Liver (tissue), 9 donors: ENCODE measurements around the gene PCSK1. TPM values are rescaled to one million over a fixed set of nuclear protein-coding genes. Genes with fewer than 3 reads are reported as not detected.

ENCODE experiments used
- DNase-seq: peaks from one replicate; pipeline ENCODE4 v3.0.0-alpha.2; 2017; ENCODE audit warnings: low spot score
- H3K27ac ChIP-seq, 2 donors: one replicate each; pipeline ENCODE4 v1.7.0; 2013; ENCODE audit warnings: inconsistent platforms in 2 of 2, low read length in 2 of 2, control low read depth in 1 of 2, low read depth in 1 of 2, mild to moderate bottlenecking in 1 of 2
- H3K27me3 ChIP-seq, 4 donors: one replicate each; pipeline versions ENCODE4 v1.6.1 to v1.7.0; 2013; ENCODE audit warnings: low read length in 3 of 4, inconsistent platforms in 1 of 4, mild to moderate bottlenecking in 1 of 4, moderate library complexity in 1 of 4; ENCODE audit not compliant: control insufficient read depth in 4 of 4, insufficient read depth in 4 of 4
- H3K36me3 ChIP-seq, 4 donors: one replicate each; pipeline versions ENCODE4 v1.6.1 to v1.7.0; 2013; ENCODE audit warnings: low read length in 3 of 4, mild to moderate bottlenecking in 3 of 4, low read depth in 1 of 4, moderate library complexity in 1 of 4; ENCODE audit not compliant: control insufficient read depth in 4 of 4, insufficient read depth in 3 of 4
- H3K4me1 ChIP-seq, 4 donors: one replicate each; pipeline versions ENCODE4 v1.6.1 to v1.7.0; 2013; ENCODE audit warnings: low read length in 3 of 4, mild to moderate bottlenecking in 3 of 4, moderate library complexity in 1 of 4; ENCODE audit not compliant: control insufficient read depth in 4 of 4, insufficient read depth in 4 of 4
- H3K4me3 ChIP-seq, 3 donors: one replicate each; pipeline versions ENCODE4 v1.6.1 to v1.7.0; 2013; ENCODE audit warnings: low read length in 3 of 3, control low read depth in 1 of 3, low read depth in 1 of 3, mild to moderate bottlenecking in 1 of 3
- H3K9ac ChIP-seq, 2 donors: one replicate each; pipeline ENCODE4 v1.7.0; 2013; ENCODE audit warnings: low read length in 2 of 2, mild to moderate bottlenecking in 2 of 2, moderate library complexity in 2 of 2, control low read depth in 1 of 2, low read depth in 1 of 2
- H3K9me3 ChIP-seq, 4 donors: one replicate each; pipeline versions ENCODE4 v1.6.1 to v1.7.0; 2013; ENCODE audit warnings: low read length in 3 of 4; ENCODE audit not compliant: control insufficient read depth in 4 of 4
- CTCF ChIP-seq: fragments of 150-350 bp; IDR thresholded peaks from 2 replicates; pipeline ENCODE4 v1.5.1; 2017; ENCODE audit warnings: improper control_type of control experiment, low read depth, low read length; ENCODE audit not compliant: missing input control
- EGR1 ChIP-seq, 2 donors: IDR thresholded peaks; 2 replicates each; pipeline ENCODE4 v1.6.1; 2016 to 2018; ENCODE audit warnings: antibody characterized with exemption in 2 of 2, low read depth in 2 of 2
- FOXA1 ChIP-seq: IDR thresholded peaks from 2 replicates; pipeline ENCODE4 v1.6.1; 2016; ENCODE audit warnings: antibody characterized with exemption
- FOXA2 ChIP-seq: IDR thresholded peaks from 2 replicates; pipeline ENCODE4 v1.6.1; 2016; ENCODE audit warnings: antibody characterized with exemption
- HNF4A ChIP-seq, 2 donors: conservative IDR thresholded peaks; 2 replicates each; pipeline ENCODE4 v1.6.1; 2016; ENCODE audit warnings: antibody characterized with exemption in 2 of 2, mild to moderate bottlenecking in 2 of 2
- HNF4G ChIP-seq: IDR thresholded peaks from 2 replicates; pipeline ENCODE4 v1.6.1; 2016; ENCODE audit warnings: antibody characterized with exemption
- MAX ChIP-seq: IDR thresholded peaks from 2 replicates; pipeline ENCODE4 v1.6.1; 2016; ENCODE audit warnings: antibody characterized with exemption
- RAD21 ChIP-seq, 2 donors: IDR thresholded peaks; 2 replicates each; pipeline ENCODE4 v1.6.1; 2016; ENCODE audit warnings: antibody characterized with exemption in 2 of 2, mild to moderate bottlenecking in 2 of 2
- REST ChIP-seq: IDR thresholded peaks from 2 replicates; pipeline ENCODE4 v1.6.1; 2016; ENCODE audit warnings: antibody characterized with exemption, mild to moderate bottlenecking
- RXRA ChIP-seq, 2 donors: IDR thresholded peaks; 2 replicates each; pipeline ENCODE4 v1.6.1; 2017 to 2018; ENCODE audit warnings: antibody characterized with exemption in 2 of 2, mild to moderate bottlenecking in 1 of 2
- SP1 ChIP-seq: IDR thresholded peaks from 2 replicates; pipeline ENCODE4 v1.6.1; 2018; ENCODE audit warnings: antibody characterized with exemption, mild to moderate bottlenecking
- TAF1 ChIP-seq: conservative IDR thresholded peaks from 2 replicates; pipeline ENCODE4 v1.6.1; 2016; ENCODE audit warnings: antibody characterized with exemption, mild to moderate bottlenecking
- YY1 ChIP-seq: IDR thresholded peaks from 2 replicates; pipeline ENCODE4 v1.6.1; 2016; ENCODE audit warnings: antibody characterized with exemption, mild to moderate bottlenecking
- ZBTB33 ChIP-seq: IDR thresholded peaks from 2 replicates; pipeline ENCODE4 v1.6.1; 2016; ENCODE audit warnings: antibody characterized with exemption
- WGBS: extraction: QIAGEN DNeasy Blood & Tissue Kit; methylation state at CpG from one replicate; pipeline ENCODE4 v1.1.7; 2013; 5-methylcytosine and 5-hydroxymethylcytosine counted together
- polyA plus RNA-seq, 2 donors: library from polyadenylated mRNA; stranded (reverse) in 1 of 2; unstranded in 1 of 2; fragments of 200-250 nt in 1 of 2; fragments of >200 nt in 1 of 2; fragmentation: Nextera tagmentation in 1 of 2; extraction: Ambion mirVana in 1 of 2; gene quantifications; one replicate each; pipeline versions ENCODE4 v1.2.1 to v1.2.3, GENCODE V29; 2013 to 2015
- total RNA-seq, 2 donors: library from RNA; depleted of rRNA; stranded (reverse); fragments of >200 nt; gene quantifications; one replicate each; pipeline ENCODE4 v1.2.3, GENCODE V29; 2014
- donor health status: healthy.
- donor health status: healthy.
- donor health status: healthy.
- donor health status: healthy.
- donor health status: healthy.

The PCSK1 gene
- total and polyA plus RNA-seq, 4 donors, result 0.01 to 0.09 (median 0.08) TPM

GRCh38 chr5:96439477-96440184 lies 6.6 kb upstream of the PCSK1 start:
- DNase-seq, result no peak
- H3K27ac ChIP-seq, result no peak overlapping the region
- no peaks in the 10 kb centered on the region for H3K27me3 ChIP-seq
- no peak overlapping the region for H3K9ac ChIP-seq
- H3K9me3 ChIP-seq, result no peaks in the 10 kb centered on the region
- H3K4me1 ChIP-seq, result no peaks in the 10 kb centered on the region
- H3K36me3 ChIP-seq, result no peaks in the 10 kb centered on the region
- no peak overlapping the region for H3K4me3 ChIP-seq
- WGBS, result 60% methylated on average over 3 of the region's 3 CpGs
- TF ChIP-seq RAD21 (IDR thresholded peaks at IDR 0.05), result peak in 1 of 2 donors; percentile 8
- TF ChIP-seq FOXA1, result no peak
- no peak for TF ChIP-seq TAF1
- no peak for TF ChIP-seq MAX

- peaks cover 0 to 19% (median 8%) of the 10 kb centered on the region in 4 donors for H3K27me3 ChIP-seq
- no peaks in the 10 kb centered on the region for H3K36me3 ChIP-seq
- H3K9me3 ChIP-seq, result peaks cover 0 to 3% (median 0%) of the 10 kb centered on the region in 4 donors
- DNase-seq, result peak; percentile 67
- no peak overlapping the region for H3K4me3 ChIP-seq
- H3K9ac ChIP-seq, result no peak overlapping the region
- H3K4me1 ChIP-seq, result peaks cover 6 to 15% (median 7%) of the 10 kb centered on the region in 4 donors
- 8% methylated on average over 11 of the region's 11 CpGs for WGBS
- no peak overlapping the region for H3K27ac ChIP-seq
- TF ChIP-seq RAD21 (IDR thresholded peaks at IDR 0.05), result peak; percentile 14 to 22
- peak; percentile 100 for TF ChIP-seq REST
- TF ChIP-seq HNF4A (conservative IDR thresholded peaks at IDR 0.05), result no peak
Observed at GRCh38 chr5:96434201-96434645, 1.2 kb upstream of the PCSK1 start.

- H3K4me1 ChIP-seq, result peaks cover 6 to 15% (median 7%) of the 10 kb centered on the region in 4 donors
- H3K9ac ChIP-seq, result no peak overlapping the region
- peaks cover 0 to 19% (median 8%) of the 10 kb centered on the region in 4 donors for H3K27me3 ChIP-seq
- no peak overlapping the region for H3K27ac ChIP-seq
- peaks cover 0 to 3% (median 0%) of the 10 kb centered on the region in 4 donors for H3K9me3 ChIP-seq
- no peak overlapping the region for H3K4me3 ChIP-seq
- no peaks in the 10 kb centered on the region for H3K36me3 ChIP-seq
- DNase-seq, result no peak
- WGBS, result 13% methylated on average over 41 of the region's 41 CpGs
- no peak for TF ChIP-seq HNF4G
- no peak for TF ChIP-seq TAF1
- TF ChIP-seq RAD21 (IDR thresholded peaks at IDR 0.05), result no peak
- TF ChIP-seq RXRA (IDR thresholded peaks at IDR 0.05), result no peak
- TF ChIP-seq YY1, result no peak
- no peak for TF ChIP-seq FOXA2
- TF ChIP-seq EGR1 (IDR thresholded peaks at IDR 0.05; ENCODE audit: low read depth in 2 of 2), result no peak
- no peak for TF ChIP-seq CTCF
- TF ChIP-seq SP1, result no peak
- TF ChIP-seq ZBTB33, result no peak
Observed at GRCh38 chr5:96432216-96433065, 607 bp downstream of the PCSK1 start.
